Smooth muscle cell (in vitro differentiated cells): Measurements from ENCODE around the gene RSL24D1. TPM values are rescaled to one million over a fixed set of nuclear protein-coding genes. Genes with fewer than 3 reads are reported as not detected.
A peak's percentile ranks its signal among the peaks of the same experiment; 100 is the strongest.

Source experiments
- DNase-seq: peaks from one replicate; lab custom pipeline; 2025; ENCODE audit not compliant: unreplicated experiment; lab: John Stamatoyannopoulos, UW
- H2AFZ ChIP-seq: fragments of 200-600 bp; sonication (generic); 2 replicates; pipeline ENCODE4 v1.6.0; 2016; ENCODE audit warnings: antibody characterized with exemption, low read depth, mild to moderate bottlenecking
- H3F3A ChIP-seq: fragments of 200-600 bp; sonication (generic); 2 replicates; pipeline ENCODE4 v1.6.0; 2017; ENCODE audit warnings: antibody characterized with exemption, low read depth
- H3K27ac ChIP-seq: fragments of 200-600 bp; sonication (generic); 2 replicates; pipeline ENCODE4 v1.5.1; 2016; ENCODE audit warnings: low read depth, mild to moderate bottlenecking
- H3K27me3 ChIP-seq: fragments of 200-600 bp; sonication (generic); 2 replicates; pipeline ENCODE4 v1.6.1; 2016; ENCODE audit warnings: low read depth, mild to moderate bottlenecking
- H3K36me3 ChIP-seq: fragments of 200-600 bp; sonication (generic); 2 replicates; pipeline ENCODE4 v1.5.1; 2016; ENCODE audit warnings: low read depth
- H3K4me1 ChIP-seq: fragments of 200-600 bp; sonication (generic); 2 replicates; pipeline ENCODE4 v1.5.1; 2016; ENCODE audit warnings: low read depth
- H3K4me2 ChIP-seq: fragments of 200-600 bp; sonication (generic); 2 replicates; pipeline ENCODE4 v1.6.0; 2016; ENCODE audit warnings: mild to moderate bottlenecking
- H3K4me3 ChIP-seq: fragments of 200-600 bp; sonication (generic); 2 replicates; pipeline ENCODE4 v1.5.1; 2016; ENCODE audit warnings: mild to moderate bottlenecking
- H3K79me2 ChIP-seq: fragments of 200-600 bp; sonication (generic); 2 replicates; pipeline ENCODE4 v1.6.0; 2016; ENCODE audit warnings: low read depth, mild to moderate bottlenecking
- H3K9ac ChIP-seq: fragments of 200-600 bp; sonication (generic); 2 replicates; pipeline ENCODE4 v1.6.0; 2016; ENCODE audit warnings: low read depth
- H3K9me3 ChIP-seq: fragments of 200-600 bp; sonication (generic); replicated peaks from 2 replicates; pipeline ENCODE4 v1.5.1; 2016; ENCODE audit warnings: low read depth
- H4K20me1 ChIP-seq: fragments of 200-600 bp; sonication (generic); 2 replicates; pipeline ENCODE4 v1.6.0; 2016; ENCODE audit warnings: low read depth
- WGBS: methylation state at CpG from one replicate; pipeline ENCODE4 v1.1.7; 2016; ENCODE audit warnings: low lambda C conversion rate; 5-methylcytosine and 5-hydroxymethylcytosine counted together
- polyA plus RNA-seq: library from polyadenylated mRNA; unstranded; fragments of >200 nt; fragmentation: Nextera tagmentation; extraction: Ambion mirVana; gene quantifications from 2 replicates; pipeline ENCODE4 v1.2.1, GENCODE V29; 2016
- total RNA-seq: library from RNA; depleted of rRNA; stranded (reverse); fragments of >200 nt; gene quantifications from 2 replicates; pipeline ENCODE4 v1.2.3, GENCODE V29; 2014
- TF ChIP-seq, protein P1 (sequence below): fragments of 200-600 bp; sonication (generic); IDR thresholded peaks from 2 replicates; pipeline ENCODE4 v1.5.1; 2017; ENCODE audit warnings: borderline replicate concordance, mild to moderate bottlenecking, antibody characterized with exemption; ENCODE audit not compliant: insufficient read depth, poor library complexity, severe bottlenecking

The RSL24D1 gene
- total and polyA plus RNA-seq, 2 experiments from 2014 or later = 45.5 to 76.9 TPM

DNA sequence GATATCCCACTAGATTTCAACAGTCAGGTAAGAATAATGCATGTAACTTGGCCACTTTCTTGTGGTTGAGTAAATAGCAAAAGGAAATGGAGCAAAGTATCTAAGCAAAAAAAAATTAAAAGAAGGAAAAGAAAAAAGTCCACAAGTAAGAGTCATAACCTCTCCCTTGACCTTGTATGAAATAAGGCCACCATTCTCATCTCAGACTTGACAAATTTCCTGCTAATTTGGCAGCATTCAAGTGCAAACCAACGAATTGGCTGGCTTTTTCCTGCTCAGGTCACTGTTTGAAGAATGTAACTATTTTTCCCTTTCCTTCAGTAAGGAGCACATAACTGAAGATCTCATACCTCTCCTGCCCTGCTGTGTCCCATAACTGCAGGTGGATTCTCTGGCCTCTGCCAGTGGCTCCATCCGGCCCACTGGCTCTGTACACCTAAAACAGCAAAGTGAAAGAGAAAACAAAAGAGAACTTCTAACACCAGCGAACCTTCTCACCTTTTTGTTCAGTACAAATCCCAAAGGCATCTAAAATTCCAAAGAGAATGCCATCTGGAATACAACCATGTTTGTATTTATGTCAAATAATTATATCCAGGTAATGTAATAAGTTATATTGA lies 33.4 kb upstream of the RSL24D1 start:
- Histone ChIP-seq H4K20me1 (no peaks in the 10 kb centered on the region), H2AFZ (no peak overlapping the region), H3K4me3 (no peak overlapping the region), H3K36me3 (no peaks in the 10 kb centered on the region), H3K4me2 (no peak overlapping the region), H3K9me3 (no peaks in the 10 kb centered on the region), H3K79me2 (no peaks in the 10 kb centered on the region), H3K9ac (no peak overlapping the region), H3K27ac (no peak overlapping the region), H3K4me1 (no peaks in the 10 kb centered on the region), H3K27me3 (no peaks in the 10 kb centered on the region), H3F3A (no peaks in the 10 kb centered on the region)
- TF ChIP-seq, protein P1, sequence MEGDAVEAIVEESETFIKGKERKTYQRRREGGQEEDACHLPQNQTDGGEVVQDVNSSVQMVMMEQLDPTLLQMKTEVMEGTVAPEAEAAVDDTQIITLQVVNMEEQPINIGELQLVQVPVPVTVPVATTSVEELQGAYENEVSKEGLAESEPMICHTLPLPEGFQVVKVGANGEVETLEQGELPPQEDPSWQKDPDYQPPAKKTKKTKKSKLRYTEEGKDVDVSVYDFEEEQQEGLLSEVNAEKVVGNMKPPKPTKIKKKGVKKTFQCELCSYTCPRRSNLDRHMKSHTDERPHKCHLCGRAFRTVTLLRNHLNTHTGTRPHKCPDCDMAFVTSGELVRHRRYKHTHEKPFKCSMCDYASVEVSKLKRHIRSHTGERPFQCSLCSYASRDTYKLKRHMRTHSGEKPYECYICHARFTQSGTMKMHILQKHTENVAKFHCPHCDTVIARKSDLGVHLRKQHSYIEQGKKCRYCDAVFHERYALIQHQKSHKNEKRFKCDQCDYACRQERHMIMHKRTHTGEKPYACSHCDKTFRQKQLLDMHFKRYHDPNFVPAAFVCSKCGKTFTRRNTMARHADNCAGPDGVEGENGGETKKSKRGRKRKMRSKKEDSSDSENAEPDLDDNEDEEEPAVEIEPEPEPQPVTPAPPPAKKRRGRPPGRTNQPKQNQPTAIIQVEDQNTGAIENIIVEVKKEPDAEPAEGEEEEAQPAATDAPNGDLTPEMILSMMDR = no peak
- WGBS = 82% methylated on average over 3 of the region's 3 CpGs
- DNase-seq = no peak

DNA sequence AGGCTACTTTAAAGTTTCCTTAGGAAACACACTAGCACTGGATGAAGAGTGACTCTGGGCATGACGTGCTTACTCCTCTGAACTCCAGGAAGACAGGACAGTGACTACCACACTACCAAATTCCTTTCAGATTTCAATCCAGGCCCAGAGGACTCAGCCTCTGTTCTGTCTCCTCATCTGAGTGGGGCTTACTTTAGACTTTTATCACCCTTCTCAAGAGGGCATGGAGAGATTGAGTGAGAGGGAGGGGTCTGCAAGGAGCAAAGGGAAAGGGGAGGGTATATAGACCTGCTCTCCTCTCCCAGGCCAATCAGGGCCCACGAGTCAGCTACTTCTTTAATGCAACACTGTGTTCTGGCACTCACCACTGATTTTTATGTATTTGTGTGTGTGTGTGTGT lies 29.4 kb upstream of the RSL24D1 start:
- H3K9me3 ChIP-seq = no peaks in the 10 kb centered on the region
- no peaks in the 10 kb centered on the region for H4K20me1 ChIP-seq
- no peak overlapping the region for H3K4me3 ChIP-seq
- TF ChIP-seq, protein P1 = no peak
- no peak overlapping the region for H3K9ac ChIP-seq
- no peaks in the 10 kb centered on the region for H3K79me2 ChIP-seq
- H3K27me3 ChIP-seq = no peaks in the 10 kb centered on the region
- WGBS = 57% methylated on average over 2 of the region's 2 CpGs
- H3K4me1 ChIP-seq = no peaks in the 10 kb centered on the region
- H3K4me2 ChIP-seq = no peak overlapping the region
- DNase-seq = no peak
- H2AFZ ChIP-seq = no peak overlapping the region
- H3F3A ChIP-seq = no peaks in the 10 kb centered on the region
- no peak overlapping the region for H3K27ac ChIP-seq
- H3K36me3 ChIP-seq = no peaks in the 10 kb centered on the region

DNA sequence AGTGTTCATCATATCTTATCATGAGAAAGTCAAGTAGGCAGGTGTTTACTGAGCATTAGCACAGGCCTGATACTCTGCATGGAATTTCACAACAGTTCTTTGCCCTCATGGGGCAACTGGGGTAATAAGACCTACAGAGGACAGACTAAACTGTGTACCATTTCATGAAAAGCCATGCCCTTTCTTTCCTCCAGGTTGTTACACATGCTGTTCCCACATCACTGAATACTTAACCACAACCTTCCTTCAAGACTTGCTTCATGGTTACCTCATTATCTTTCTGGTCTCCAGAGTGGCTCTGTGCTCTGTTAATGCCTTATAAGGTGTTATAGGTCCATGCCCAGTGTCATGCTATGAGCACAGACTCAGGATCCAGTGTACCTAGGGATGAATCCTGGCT lies 28.2 kb upstream of the RSL24D1 start:
- Histone ChIP-seq H3K27me3 (no peaks in the 10 kb centered on the region), H3K9me3 (no peaks in the 10 kb centered on the region), H2AFZ (no peak overlapping the region), H3K27ac (no peak overlapping the region), H3K79me2 (no peaks in the 10 kb centered on the region), H3K4me3 (no peak overlapping the region), H3K9ac (no peak overlapping the region), H4K20me1 (no peaks in the 10 kb centered on the region), H3K4me1 (peaks cover 3% of the 10 kb centered on the region), H3K36me3 (no peaks in the 10 kb centered on the region), H3K4me2 (no peak overlapping the region), H3F3A (peaks cover 4% of the 10 kb centered on the region)
- TF ChIP-seq, protein P1 = no peak
- DNase-seq = no peak

DNA sequence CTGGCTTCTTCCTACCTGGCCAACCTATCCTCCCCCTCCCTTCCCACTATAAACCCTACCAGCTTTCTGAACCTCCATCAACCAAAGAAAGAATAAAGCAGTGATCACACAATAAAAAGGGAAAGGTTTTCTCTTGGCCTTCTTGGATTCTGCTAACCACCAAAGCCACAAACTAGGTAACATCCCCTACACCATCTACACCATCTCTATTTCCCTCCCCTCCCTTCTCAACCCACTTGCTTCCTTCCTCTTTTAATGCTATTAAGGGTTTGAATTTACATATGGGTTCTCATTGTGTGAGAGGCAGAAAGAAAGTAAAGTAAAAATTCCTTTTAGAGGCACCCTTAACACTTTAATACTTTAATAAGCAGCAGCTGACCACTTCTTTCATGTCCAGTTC lies 25.8 kb upstream of the RSL24D1 start:
- Histone ChIP-seq H3K9me3 (no peaks in the 10 kb centered on the region), H3F3A (peaks cover 4% of the 10 kb centered on the region), H3K36me3 (no peaks in the 10 kb centered on the region), H3K27me3 (no peaks in the 10 kb centered on the region), H3K4me3 (no peak overlapping the region), H3K4me2 (no peak overlapping the region), H3K79me2 (no peaks in the 10 kb centered on the region), H3K9ac (no peak overlapping the region), H3K27ac (peak overlapping the region; percentile 94), H4K20me1 (no peaks in the 10 kb centered on the region), H3K4me1 (peaks cover 3% of the 10 kb centered on the region), H2AFZ (no peak overlapping the region)
- DNase-seq = no peak
- TF ChIP-seq, protein P1 = no peak
